Nephron (organoid): ENCODE results near the gene PDLIM4.

Experiments used
- H3K27ac Mint-ChIP-seq, 3 experiments: 2 replicates each; pipeline ENCODE4 v1.8.0; 2020; ENCODE audit warnings: mixed read lengths in 3 of 3, mild to moderate bottlenecking in 2 of 3, moderate library complexity in 1 of 3
- H3K27me3 Mint-ChIP-seq: 2 replicates; pipeline ENCODE4 v1.8.0; 2021; ENCODE audit warnings: low read depth, mild to moderate bottlenecking, moderate library complexity, mixed read lengths
- H3K36me3 Mint-ChIP-seq: 2 replicates; pipeline ENCODE4 v1.8.0; 2020; ENCODE audit warnings: low read depth, mixed read lengths
- H3K4me1 Mint-ChIP-seq: 2 replicates; pipeline ENCODE4 v1.8.0; 2020; ENCODE audit warnings: mixed read lengths
- H3K4me3 Mint-ChIP-seq, 3 experiments: 2 replicates each; pipeline ENCODE4 v1.8.0; 2020; ENCODE audit warnings: mild to moderate bottlenecking in 3 of 3, mixed read lengths in 3 of 3, moderate library complexity in 2 of 3
- H3K9me3 Mint-ChIP-seq: 2 replicates; pipeline ENCODE4 v1.8.0; 2020; ENCODE audit warnings: mixed read lengths
- CTCF ChIP-seq, 3 experiments: fragments of 200-600 bp; sonication (generic); IDR thresholded peaks; one replicate each; pipeline ENCODE4 v1.5.0; 2021; ENCODE audit warnings: antibody characterized with exemption in 3 of 3; ENCODE audit not compliant: unreplicated experiment in 3 of 3

The PDLIM4 gene

DNA sequence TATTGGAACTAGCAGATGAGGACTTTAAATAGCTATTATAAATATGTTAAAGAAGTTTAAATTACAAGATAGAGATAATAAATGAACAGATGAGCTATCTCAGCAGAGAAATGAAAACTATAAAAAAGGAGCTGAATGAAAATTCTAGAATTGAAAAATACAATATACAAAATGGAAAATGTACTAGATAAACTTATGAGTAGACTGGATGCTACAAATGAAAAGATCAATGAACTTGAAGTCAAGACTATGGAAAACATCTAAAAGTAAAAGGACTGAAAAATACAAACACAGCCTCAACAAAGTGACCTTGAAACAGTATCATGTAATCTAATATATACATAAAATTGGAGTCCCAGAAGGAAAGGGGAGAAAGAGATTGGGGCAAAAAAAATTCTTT, 10.7 kb upstream of the PDLIM4 start:
- Mint-ChIP-seq H3K36me3 (peaks cover 12% of the 10 kb centered on the region), H3K4me1 (no peaks in the 10 kb centered on the region), H3K27me3 (peaks cover 6% of the 10 kb centered on the region)

GRCh38 chr5:132250547-132250946, 6.9 kb upstream of the PDLIM4 start:
- Mint-ChIP-seq H3K4me1 (no peaks in the 10 kb centered on the region), H3K36me3 (no peaks in the 10 kb centered on the region), H3K4me3 (no peak overlapping the region), H3K27ac (no peak overlapping the region), H3K27me3 (peaks cover 8% of the 10 kb centered on the region), H3K9me3 (peaks cover 14% of the 10 kb centered on the region)
- TF ChIP-seq CTCF (IDR thresholded peaks at IDR 0.05; ENCODE audit: unreplicated experiment in 3 of 3), result no peak

More for the DNA sequence above, 10.7 kb upstream of the PDLIM4 start:
- Mint-ChIP-seq H3K9me3 (peaks cover 42% of the 10 kb centered on the region), H3K27ac (no peak overlapping the region), H3K4me3 (no peak overlapping the region)
- TF ChIP-seq CTCF (IDR thresholded peaks at IDR 0.05; ENCODE audit: unreplicated experiment in 3 of 3), result no peak

- peaks cover 7% of the 10 kb centered on the region for H3K9me3 Mint-ChIP-seq
- TF ChIP-seq CTCF (IDR thresholded peaks at IDR 0.05; ENCODE audit: unreplicated experiment in 3 of 3), result no peak
- H3K27me3 Mint-ChIP-seq, result peaks cover 7% of the 10 kb centered on the region
- H3K4me1 Mint-ChIP-seq, result no peaks in the 10 kb centered on the region
- H3K4me3 Mint-ChIP-seq, result no peak overlapping the region
- no peak overlapping the region for H3K27ac Mint-ChIP-seq
- H3K36me3 Mint-ChIP-seq, result no peaks in the 10 kb centered on the region
Observed at GRCh38 chr5:132251220-132251725, 6.2 kb upstream of the PDLIM4 start.

DNA sequence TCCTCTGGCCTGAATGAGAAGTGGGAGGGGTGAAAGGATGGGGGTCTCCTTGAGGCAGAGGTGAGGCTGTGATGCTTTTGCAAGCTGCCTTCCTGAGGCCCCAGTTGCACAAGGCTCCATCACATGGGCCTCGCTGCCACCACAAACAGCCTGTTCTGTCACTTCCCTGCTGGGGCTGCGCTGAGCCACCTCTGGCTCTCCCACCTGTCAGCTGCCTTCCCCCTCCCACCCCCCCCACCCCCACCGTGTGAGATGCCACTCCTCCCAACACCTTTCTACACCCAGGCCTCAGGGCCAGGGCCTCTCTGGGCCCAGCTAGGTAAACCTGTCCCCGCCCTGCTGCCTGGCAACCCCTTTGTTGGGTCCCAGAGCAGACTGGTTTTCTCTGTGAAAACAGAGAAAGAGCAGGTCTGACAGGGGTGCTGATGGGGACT, 4.5 kb upstream of the PDLIM4 start:
- H3K4me1 Mint-ChIP-seq, result no peaks in the 10 kb centered on the region
- no peak overlapping the region for H3K4me3 Mint-ChIP-seq
- H3K27ac Mint-ChIP-seq, result no peak overlapping the region
- TF ChIP-seq CTCF (IDR thresholded peaks at IDR 0.05; ENCODE audit: unreplicated experiment in 3 of 3), result no peak
- H3K27me3 Mint-ChIP-seq, result peaks cover 7% of the 10 kb centered on the region
- no peaks in the 10 kb centered on the region for H3K36me3 Mint-ChIP-seq
- H3K9me3 Mint-ChIP-seq, result no peaks in the 10 kb centered on the region

DNA sequence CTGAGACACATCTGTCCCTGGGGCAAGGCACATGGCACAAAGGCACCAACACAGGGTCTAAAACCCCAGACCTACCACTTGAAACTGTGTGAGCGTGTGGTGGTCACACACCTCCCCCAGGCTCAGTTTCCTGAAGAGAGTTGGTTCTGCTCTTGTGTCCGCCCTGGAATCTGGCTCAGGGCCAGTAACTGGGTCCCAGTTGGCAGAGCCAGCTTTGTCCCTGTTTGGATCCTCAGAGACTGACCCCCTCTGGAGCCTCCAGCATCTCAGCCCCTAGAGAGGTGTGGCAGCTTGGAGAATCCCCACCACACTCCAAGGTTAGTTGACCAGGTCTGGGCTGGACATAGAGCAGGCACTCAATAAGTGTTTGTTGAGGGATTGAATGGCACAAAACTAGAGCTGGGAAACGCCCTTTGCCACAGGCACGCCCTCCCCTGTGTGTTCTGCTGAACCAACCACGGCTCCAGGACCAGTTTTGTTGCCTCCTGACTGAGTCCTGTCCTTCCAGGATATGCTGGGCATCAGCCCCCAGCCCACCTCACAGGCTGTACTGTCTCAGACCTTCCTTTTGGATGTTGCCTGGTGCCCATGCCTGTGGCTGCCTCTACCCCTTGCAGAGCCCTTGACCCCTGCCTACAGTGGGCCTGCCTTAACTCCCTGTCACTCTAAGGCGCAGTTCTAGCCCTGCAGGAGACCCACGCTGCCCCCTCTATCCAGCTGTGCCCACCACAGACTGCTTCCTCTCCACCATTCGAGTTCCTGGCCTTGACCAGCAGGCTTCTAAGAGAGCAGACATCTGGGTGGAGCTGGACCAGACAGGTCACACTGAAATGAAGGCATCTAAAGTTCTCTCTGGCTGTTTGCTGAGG, 3.8 kb upstream of the PDLIM4 start:
- no peak overlapping the region for H3K4me3 Mint-ChIP-seq
- H3K27ac Mint-ChIP-seq, result no peak overlapping the region
- H3K36me3 Mint-ChIP-seq, result no peaks in the 10 kb centered on the region
- peaks cover 7% of the 10 kb centered on the region for H3K27me3 Mint-ChIP-seq
- peaks cover 3% of the 10 kb centered on the region for H3K4me1 Mint-ChIP-seq
- TF ChIP-seq CTCF (IDR thresholded peaks at IDR 0.05; ENCODE audit: unreplicated experiment in 3 of 3), result no peak
- no peaks in the 10 kb centered on the region for H3K9me3 Mint-ChIP-seq
